DOHH2 (cell line): ENCODE measurements around the gene CCDC154.
A peak's percentile ranks its signal among the peaks of the same experiment; 100 is the strongest.

Experiments used
- H3F3A ChIP-seq: fragments of 200-600 bp; sonication (generic), shearing (Covaris generic); 2 replicates; pipeline ENCODE4 v1.6.0; 2016; ENCODE audit warnings: antibody characterized with exemption, mild to moderate bottlenecking; ENCODE audit not compliant: control insufficient read depth, insufficient read depth
- H3K27ac ChIP-seq: fragments of 200-600 bp; sonication (generic); 2 replicates; pipeline ENCODE4 v1.5.1; 2014; ENCODE audit warnings: low read depth, mild to moderate bottlenecking, low read length, moderate library complexity
- H3K27me3 ChIP-seq: fragments of 200-600 bp; sonication (generic); 2 replicates; pipeline ENCODE4 v1.6.1; 2014; ENCODE audit warnings: mild to moderate bottlenecking, low read length, mixed read lengths; ENCODE audit not compliant: control insufficient read depth
- H3K36me3 ChIP-seq: fragments of 200-600 bp; sonication (generic); 2 replicates; pipeline ENCODE4 v1.6.1; 2014; ENCODE audit warnings: mild to moderate bottlenecking, low read length, moderate library complexity, mixed read lengths; ENCODE audit not compliant: control insufficient read depth
- H3K4me1 ChIP-seq: fragments of 200-600 bp; sonication (generic); 2 replicates; pipeline ENCODE4 v1.6.1; 2014; ENCODE audit warnings: mild to moderate bottlenecking, low read length, mixed read lengths; ENCODE audit not compliant: control insufficient read depth
- H3K4me2 ChIP-seq: fragments of 200-600 bp; sonication (generic); 2 replicates; pipeline ENCODE4 v1.6.0; 2014; ENCODE audit warnings: mild to moderate bottlenecking, low read length, moderate library complexity
- H3K4me3 ChIP-seq: fragments of 200-600 bp; sonication (generic); 2 replicates; pipeline ENCODE4 v1.5.1; 2014; ENCODE audit warnings: mild to moderate bottlenecking, low read length, mixed read lengths
- H3K79me2 ChIP-seq: fragments of 200-600 bp; sonication (generic); 2 replicates; pipeline ENCODE4 v1.6.1; 2014; ENCODE audit warnings: mild to moderate bottlenecking, low read length, mixed read lengths; ENCODE audit not compliant: control insufficient read depth
- H3K9me2 ChIP-seq: fragments of 200-600 bp; sonication (generic); replicated peaks from 2 replicates; pipeline ENCODE4 v1.6.1; 2014; ENCODE audit warnings: mild to moderate bottlenecking, low read length, mixed read lengths; ENCODE audit not compliant: control insufficient read depth
- H3K9me3 ChIP-seq: fragments of 200-600 bp; sonication (generic); 2 replicates; pipeline ENCODE4 v1.6.1; 2014; ENCODE audit warnings: antibody characterized with exemption, low read length, mixed read lengths; ENCODE audit not compliant: control insufficient read depth, insufficient read depth
- H4K20me1 ChIP-seq: fragments of 200-600 bp; sonication (generic); 2 replicates; pipeline ENCODE4 v1.6.0; 2014; ENCODE audit warnings: low read depth, mild to moderate bottlenecking, antibody characterized with exemption, low read length, moderate library complexity; ENCODE audit not compliant: control insufficient read depth, insufficient read depth
- CTCF ChIP-seq: fragments of 200-600 bp; sonication (generic); IDR thresholded peaks from one replicate; pipeline ENCODE4 v1.5.1; 2014; ENCODE audit warnings: antibody characterized with exemption, mild to moderate bottlenecking, low read depth, low read length; ENCODE audit not compliant: poor library complexity, severe bottlenecking
- EZH2phosphoT487 ChIP-seq: fragments of 200-600 bp; sonication (generic); IDR thresholded peaks from 2 replicates; pipeline ENCODE4 v1.6.1; 2017; ENCODE audit warnings: borderline replicate concordance, mild to moderate bottlenecking, antibody characterized with exemption, low read length, moderate library complexity, mixed read lengths

Gene CCDC154

GRCh38 chr16:1458336-1458976 is 14.1 kb upstream of the CCDC154 start:
- Histone ChIP-seq H3K9me2 (no peaks in the 10 kb centered on the region), H3K27me3 (no peaks in the 10 kb centered on the region), H3F3A (no peaks in the 10 kb centered on the region), H3K4me3 (no peak overlapping the region), H3K27ac (peak overlapping the region; percentile 46), H3K9me3 (no peaks in the 10 kb centered on the region), H3K79me2 (no peaks in the 10 kb centered on the region), H4K20me1 (no peaks in the 10 kb centered on the region), H3K4me2 (peak overlapping the region; percentile 40), H3K36me3 (peaks cover 33% of the 10 kb centered on the region), H3K4me1 (peaks cover 24% of the 10 kb centered on the region)
- TF ChIP-seq EZH2phosphoT487 (no peak), CTCF (no peak)

DNA sequence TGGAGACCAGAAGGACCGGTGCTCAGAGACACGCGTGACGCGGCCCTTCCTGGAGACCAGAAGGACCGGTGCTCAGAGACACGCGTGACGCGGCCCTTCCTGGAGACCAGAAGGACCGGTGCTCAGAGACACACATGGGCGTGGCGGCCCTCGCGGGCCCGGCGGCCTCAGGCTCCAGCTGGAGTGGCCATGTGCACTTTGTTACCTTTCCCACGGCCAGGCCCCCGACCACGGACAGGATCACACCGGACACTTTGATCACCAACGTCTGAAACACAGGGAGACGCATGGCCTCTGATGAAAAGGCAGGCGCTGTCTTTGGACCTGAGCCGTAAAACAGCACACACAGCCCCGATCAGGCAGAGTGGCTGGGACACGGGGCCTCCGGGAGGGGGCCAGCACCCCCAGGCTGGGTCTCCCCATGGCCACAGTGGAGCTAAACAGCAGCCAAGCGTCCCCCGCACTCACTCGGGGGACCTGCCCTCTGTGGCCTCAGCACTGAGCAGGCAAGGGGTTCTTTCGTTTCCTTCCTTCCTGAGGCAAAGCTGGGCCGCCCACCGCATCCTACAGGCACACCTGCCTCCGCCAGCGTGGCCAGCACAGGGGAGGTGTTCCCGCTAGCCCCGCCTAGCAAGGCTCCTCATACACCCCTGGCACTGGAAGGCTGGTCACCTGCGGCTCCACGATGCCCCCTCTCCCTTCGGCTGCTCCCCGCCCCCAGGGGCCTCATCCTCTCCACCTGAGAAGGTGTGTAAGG is 13.3 kb upstream of the CCDC154 start:
- peaks cover 33% of the 10 kb centered on the region for H3K36me3 ChIP-seq
- no peaks in the 10 kb centered on the region for H3K27me3 ChIP-seq
- no peaks in the 10 kb centered on the region for H3F3A ChIP-seq
- no peaks in the 10 kb centered on the region for H3K9me3 ChIP-seq
- H3K4me1 ChIP-seq, result peaks cover 24% of the 10 kb centered on the region
- no peak overlapping the region for H3K4me2 ChIP-seq
- no peaks in the 10 kb centered on the region for H3K79me2 ChIP-seq
- TF ChIP-seq CTCF, result no peak
- no peak for TF ChIP-seq EZH2phosphoT487
- H3K27ac ChIP-seq, result no peak overlapping the region
- H4K20me1 ChIP-seq, result no peaks in the 10 kb centered on the region
- no peaks in the 10 kb centered on the region for H3K9me2 ChIP-seq
- no peak overlapping the region for H3K4me3 ChIP-seq

DNA sequence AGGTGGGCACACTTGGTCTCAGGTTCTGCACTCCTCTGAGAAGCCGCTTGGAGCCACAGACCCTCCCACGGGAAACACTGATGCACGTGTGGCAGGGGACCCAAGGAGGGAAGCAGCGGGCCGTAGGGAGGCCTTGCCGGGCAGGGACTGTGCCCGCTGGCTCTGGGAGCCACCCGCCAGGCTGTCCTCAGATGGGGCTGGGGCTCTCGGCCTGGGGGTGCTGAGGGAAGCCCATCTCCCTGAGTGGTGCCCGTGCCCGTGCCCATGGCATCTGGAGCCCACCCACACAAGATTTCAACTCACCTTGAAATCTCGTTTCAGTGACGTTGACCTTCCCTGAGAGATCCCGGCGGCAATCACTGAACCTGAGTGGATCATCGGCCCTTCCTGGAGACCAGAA is 12.6 kb upstream of the CCDC154 start:
- Histone ChIP-seq H3K4me3 (no peak overlapping the region), H3K27ac (no peak overlapping the region)

More for the DNA sequence above, 12.6 kb upstream of the CCDC154 start:
- H3K27me3 ChIP-seq, result no peaks in the 10 kb centered on the region
- no peak overlapping the region for H3K4me2 ChIP-seq
- H3K9me3 ChIP-seq, result no peaks in the 10 kb centered on the region
- no peaks in the 10 kb centered on the region for H4K20me1 ChIP-seq
- no peaks in the 10 kb centered on the region for H3K79me2 ChIP-seq
- H3K9me2 ChIP-seq, result no peaks in the 10 kb centered on the region
- TF ChIP-seq CTCF (no peak), EZH2phosphoT487 (no peak)
- H3K36me3 ChIP-seq, result peaks cover 36% of the 10 kb centered on the region
- no peaks in the 10 kb centered on the region for H3F3A ChIP-seq
- H3K4me1 ChIP-seq, result peaks cover 24% of the 10 kb centered on the region
